GM12801 (cell line): ENCODE data around the gene S100A5.

Source experiments
- TF ChIP-seq, protein P1 (sequence below): IDR thresholded peaks from one replicate; pipeline ENCODE4 v1.5.1; 2011; ENCODE audit warnings: control low read depth; ENCODE audit not compliant: insufficient read length; ENCODE audit errors: extremely low read depth

Gene S100A5

DNA sequence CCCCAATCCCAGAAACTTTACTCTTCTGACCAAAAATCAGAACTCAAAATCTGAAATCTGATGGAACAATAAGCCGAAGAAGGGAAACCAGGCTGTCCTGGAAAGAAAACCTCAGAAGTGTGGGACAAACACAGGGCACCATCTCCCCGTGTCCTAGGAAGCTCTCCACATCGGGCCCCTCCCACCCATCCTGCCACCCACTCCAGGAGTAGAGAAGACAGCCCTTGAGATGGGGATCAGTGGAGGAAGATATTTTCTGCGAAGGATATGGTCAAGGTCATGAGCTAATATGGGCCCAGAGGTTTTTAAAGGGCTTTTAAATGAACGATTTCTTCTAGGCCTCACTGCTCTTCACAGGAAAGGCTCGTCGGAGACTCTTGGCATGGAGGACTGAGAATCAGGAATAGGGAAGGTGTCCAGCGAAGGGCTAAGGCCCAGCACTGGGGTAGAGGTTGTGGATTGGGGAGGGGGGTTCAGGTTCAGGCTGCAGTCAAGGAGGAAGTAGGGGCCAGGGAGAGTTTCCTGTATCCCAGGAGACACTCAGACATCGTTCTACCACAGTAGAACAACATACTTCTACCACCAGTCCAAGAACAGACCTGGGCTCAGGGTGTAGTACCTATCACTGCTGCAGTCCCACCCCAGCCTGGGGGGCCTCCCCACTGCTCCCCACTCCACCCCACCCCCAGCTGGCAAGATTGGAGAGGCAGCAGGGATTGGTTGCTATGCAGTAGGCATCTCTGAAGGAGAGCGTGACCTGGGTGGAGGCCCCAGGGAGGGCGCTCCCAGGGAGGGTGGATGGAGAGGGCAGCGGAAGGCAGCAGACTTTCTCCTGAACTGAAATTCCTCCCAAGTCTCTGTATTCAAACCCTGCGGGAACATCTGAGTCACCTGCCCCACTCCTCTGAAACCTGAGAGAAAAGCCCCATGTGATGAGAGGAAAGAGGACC, 1.2 kb upstream of the S100A5 start:
- TF ChIP-seq, protein P1, sequence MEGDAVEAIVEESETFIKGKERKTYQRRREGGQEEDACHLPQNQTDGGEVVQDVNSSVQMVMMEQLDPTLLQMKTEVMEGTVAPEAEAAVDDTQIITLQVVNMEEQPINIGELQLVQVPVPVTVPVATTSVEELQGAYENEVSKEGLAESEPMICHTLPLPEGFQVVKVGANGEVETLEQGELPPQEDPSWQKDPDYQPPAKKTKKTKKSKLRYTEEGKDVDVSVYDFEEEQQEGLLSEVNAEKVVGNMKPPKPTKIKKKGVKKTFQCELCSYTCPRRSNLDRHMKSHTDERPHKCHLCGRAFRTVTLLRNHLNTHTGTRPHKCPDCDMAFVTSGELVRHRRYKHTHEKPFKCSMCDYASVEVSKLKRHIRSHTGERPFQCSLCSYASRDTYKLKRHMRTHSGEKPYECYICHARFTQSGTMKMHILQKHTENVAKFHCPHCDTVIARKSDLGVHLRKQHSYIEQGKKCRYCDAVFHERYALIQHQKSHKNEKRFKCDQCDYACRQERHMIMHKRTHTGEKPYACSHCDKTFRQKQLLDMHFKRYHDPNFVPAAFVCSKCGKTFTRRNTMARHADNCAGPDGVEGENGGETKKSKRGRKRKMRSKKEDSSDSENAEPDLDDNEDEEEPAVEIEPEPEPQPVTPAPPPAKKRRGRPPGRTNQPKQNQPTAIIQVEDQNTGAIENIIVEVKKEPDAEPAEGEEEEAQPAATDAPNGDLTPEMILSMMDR, result no peak

GRCh38 chr1:153539395-153540093, 1.2 kb downstream of the S100A5 start:
- TF ChIP-seq, protein P1, result no peak

GRCh38 chr1:153538315-153538821, 2.4 kb downstream of the S100A5 start:
- TF ChIP-seq, protein P1, result no peak

GRCh38 chr1:153537376-153537730, 3.4 kb downstream of the S100A5 start:
- TF ChIP-seq, protein P1, result no peak

DNA sequence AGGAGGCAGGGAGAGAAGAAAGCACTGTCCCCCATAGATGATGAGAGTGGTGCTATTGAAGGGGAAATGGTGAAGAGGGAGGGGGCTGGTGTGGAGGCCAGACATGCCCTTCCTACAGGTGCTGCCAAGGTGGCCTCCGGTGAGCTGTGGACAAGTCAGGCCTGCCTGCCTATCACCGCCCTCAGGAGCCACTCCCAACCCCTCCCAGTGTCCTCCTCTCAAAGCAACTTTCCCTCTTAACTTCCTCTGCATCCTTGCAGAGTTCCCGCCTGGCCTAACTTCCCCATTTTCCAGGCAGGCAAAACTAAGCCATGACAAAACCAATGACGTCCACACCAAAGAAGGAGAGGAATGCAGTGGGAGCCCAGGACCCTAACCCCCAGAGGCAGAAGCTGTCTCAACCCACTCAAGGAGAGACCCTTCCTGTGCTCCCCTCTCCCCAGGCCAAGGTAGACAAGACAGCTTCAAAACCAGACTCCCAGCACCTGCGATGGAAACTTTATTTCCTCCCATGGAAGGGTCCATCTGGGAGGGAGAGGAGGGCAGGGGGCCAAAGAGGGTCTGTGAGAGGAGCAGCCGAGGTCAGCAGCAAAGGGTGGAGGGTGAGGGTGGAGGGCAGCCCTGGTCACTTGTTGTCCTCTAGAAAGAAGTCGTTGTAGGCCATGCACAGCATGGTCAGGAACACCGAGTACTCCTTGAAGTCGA, 3.9 kb downstream of the S100A5 start:
- TF ChIP-seq, protein P1, result no peak

GRCh38 chr1:153536012-153536670, 4.6 kb downstream of the S100A5 start:
- TF ChIP-seq, protein P1, result no peak
